Activated T-helper 1 cell treated with anti-CD3 and anti-CD28 coated beads, Interleukin-2, amount 50 U/mL, for 16 hours (primary cell): ENCODE measurements around the gene SCN10A.

Source experiments
- DNase-seq, 2 donors: peaks; one replicate each; pipeline ENCODE4 v3.0.0-alpha.2; 2020; ENCODE audit warnings: low read depth in 1 of 2, low spot score in 1 of 2

The SCN10A gene

GRCh38 chr3:38653685-38654537 lies 162.1 kb downstream of the SCN10A start:
- DNase-seq = no peak

GRCh38 chr3:38652934-38653333 lies 163.1 kb downstream of the SCN10A start:
- no peak for DNase-seq

- peak; percentile 39 to 47 for DNase-seq
Observed at GRCh38 chr3:38651153-38651789, 164.7 kb downstream of the SCN10A start.

- no peak for DNase-seq
Observed at GRCh38 chr3:38650248-38650951, 165.6 kb downstream of the SCN10A start.

GRCh38 chr3:38649500-38650247 lies 166.3 kb downstream of the SCN10A start, which contains the start of gene SCN5A:
Gene SCN5A, minus strand, starts transcription at chr3:38649687. Its CDS starts 16,380 bp downstream, at chr3:38633307.
- DNase-seq = peak in 1 of 2 donors; percentile 37

- DNase-seq = no peak
Observed at GRCh38 chr3:38648659-38649499, 167.1 kb downstream of the SCN10A start.

GRCh38 chr3:38648024-38648658 lies 167.9 kb downstream of the SCN10A start:
- DNase-seq = no peak

GRCh38 chr3:38647217-38647970 lies 168.6 kb downstream of the SCN10A start:
- DNase-seq = no peak
